CD14-positive monocyte (primary cell): ENCODE results near the gene EIF4E1B. TPM values are rescaled to one million over a fixed set of nuclear protein-coding genes. Genes with fewer than 3 reads are reported as not detected.

Experiments used
- DNase-seq, 3 donors: peaks; one replicate each; pipeline ENCODE4 v3.0.0-alpha.2; 2011 to 2022
- H2AFZ ChIP-seq: 2 replicates; pipeline ENCODE4 v1.6.0; 2012; ENCODE audit warnings: mild to moderate bottlenecking, low read depth, low read length, inconsistent platforms; ENCODE audit not compliant: insufficient read depth, poor library complexity, severe bottlenecking
- H3K27ac ChIP-seq, 2 donors: 1 replicate in 1 of 2; 2 replicates in 1 of 2; pipeline ENCODE4 v1.5.1; 2012 to 2013; ENCODE audit warnings: low read length in 2 of 2, control low read depth in 1 of 2, inconsistent platforms in 1 of 2, low read depth in 1 of 2, mild to moderate bottlenecking in 1 of 2
- H3K27me3 ChIP-seq, 2 donors: one replicate each; pipeline versions ENCODE4 v1.6.0 to v1.6.1; 2011 to 2013; ENCODE audit warnings: low read length in 2 of 2; ENCODE audit not compliant: control insufficient read depth in 2 of 2, insufficient read depth in 2 of 2
- H3K36me3 ChIP-seq, 2 donors: replicated peaks in 1 of 2; 1 replicate in 1 of 2; 2 replicates in 1 of 2; pipeline versions ENCODE4 v1.5.1 to v1.6.1; 2012 to 2013; ENCODE audit warnings: low read length in 2 of 2, control low read depth in 1 of 2, inconsistent platforms in 1 of 2, mild to moderate bottlenecking in 1 of 2; ENCODE audit not compliant: insufficient read depth in 2 of 2, control insufficient read depth in 1 of 2
- H3K4me1 ChIP-seq, 2 donors: 1 replicate in 1 of 2; 2 replicates in 1 of 2; pipeline versions ENCODE4 v1.5.1 to v1.6.1; 2012 to 2013; ENCODE audit warnings: low read length in 2 of 2, control low read depth in 1 of 2, inconsistent platforms in 1 of 2, mild to moderate bottlenecking in 1 of 2, moderate library complexity in 1 of 2; ENCODE audit not compliant: insufficient read depth in 2 of 2, control insufficient read depth in 1 of 2
- H3K4me2 ChIP-seq: replicated peaks from 2 replicates; pipeline ENCODE3; 2012; ENCODE audit warnings: low read length, moderate library complexity, mild to moderate bottlenecking; ENCODE audit not compliant: poor library complexity, severe bottlenecking; ENCODE audit errors: extremely low read depth
- H3K4me3 ChIP-seq, 3 experiments: fragments of 200-600 bp in 1 of 3; sonication (generic) in 1 of 3; replicated peaks in 1 of 3; 1 replicate in 2 of 3; 2 replicates in 1 of 3; pipeline ENCODE4 v1.5.1; 2011 to 2013; ENCODE audit warnings: low read length in 3 of 3, mild to moderate bottlenecking in 3 of 3, control low read depth in 2 of 3, low read depth in 2 of 3, inconsistent platforms in 1 of 3, moderate library complexity in 1 of 3
- H3K79me2 ChIP-seq: 2 replicates; pipeline ENCODE4 v1.6.0; 2012; ENCODE audit warnings: mild to moderate bottlenecking, control low read depth, inconsistent platforms, low read length, moderate library complexity; ENCODE audit not compliant: insufficient read depth
- H3K9ac ChIP-seq: 2 replicates; pipeline ENCODE4 v1.6.0; 2017; ENCODE audit warnings: low read length, mild to moderate bottlenecking; ENCODE audit not compliant: insufficient read depth, poor library complexity, severe bottlenecking
- H3K9me3 ChIP-seq, 2 donors: replicated peaks in 1 of 2; 1 replicate in 1 of 2; 2 replicates in 1 of 2; pipeline versions ENCODE4 v1.5.1 to v1.6.1; 2012 to 2013; ENCODE audit warnings: low read length in 2 of 2, control low read depth in 1 of 2; ENCODE audit not compliant: control insufficient read depth in 1 of 2, insufficient read depth in 1 of 2
- H4K20me1 ChIP-seq: 2 replicates; pipeline ENCODE4 v1.6.0; 2012; ENCODE audit warnings: mild to moderate bottlenecking, low read length, control low read depth, moderate library complexity; ENCODE audit not compliant: insufficient read depth
- H3K27ac Mint-ChIP-seq, 7 donors: one replicate each; pipeline ENCODE4 v1.8.0; 2020; ENCODE audit warnings: mild to moderate bottlenecking in 7 of 7, mixed read lengths in 7 of 7, moderate library complexity in 6 of 7, inconsistent platforms in 2 of 7
- H3K27me3 Mint-ChIP-seq, 3 donors: one replicate each; pipeline ENCODE4 v1.8.0; 2021 to 2022; ENCODE audit warnings: low read depth in 3 of 3, mild to moderate bottlenecking in 3 of 3, mixed read lengths in 3 of 3, moderate library complexity in 3 of 3, inconsistent platforms in 1 of 3
- H3K36me3 Mint-ChIP-seq, 2 donors: one replicate each; pipeline ENCODE4 v1.8.0; 2020; ENCODE audit warnings: mixed read lengths in 2 of 2, inconsistent platforms in 1 of 2, mild to moderate bottlenecking in 1 of 2
- H3K4me1 Mint-ChIP-seq: one replicate; pipeline ENCODE4 v1.8.0; 2020; ENCODE audit warnings: mild to moderate bottlenecking, mixed read lengths
- H3K4me3 Mint-ChIP-seq, 2 donors: one replicate each; pipeline ENCODE4 v1.8.0; 2020; ENCODE audit warnings: mild to moderate bottlenecking in 2 of 2, mixed read lengths in 2 of 2, moderate library complexity in 1 of 2
- H3K9me3 Mint-ChIP-seq, 7 donors: one replicate each; pipeline ENCODE4 v1.8.0; 2020 to 2022; ENCODE audit warnings: mixed read lengths in 7 of 7, mild to moderate bottlenecking in 6 of 7, moderate library complexity in 6 of 7, inconsistent platforms in 2 of 7
- CTCF ChIP-seq: fragments of 200-600 bp; IDR thresholded peaks from one replicate; pipeline ENCODE4 v1.8.0; 2022; ENCODE audit warnings: antibody characterized with exemption, mild to moderate bottlenecking
- WGBS: methylation state at CpG from one replicate; pipeline ENCODE4 v1.1.5; 2013; ENCODE audit warnings: missing lambda C conversion rate; ENCODE audit not compliant: insufficient coverage; 5-methylcytosine and 5-hydroxymethylcytosine counted together
- intact Hi-C, 2 donors: fragments of 100-400 bp; cut with micrococcal nuclease; formaldehyde crosslinking; loops; one replicate each; pipeline versions ENCODE4 v1.15.0 to v1.15.1; 2023
- polyA plus RNA-seq, 3 donors: library from polyadenylated mRNA; depleted of rRNA in 1 of 3; unstranded in 2 of 3; stranded (reverse) in 1 of 3; fragments of 300-500 nt in 2 of 3; fragments of >200 nt in 1 of 3; fragmentation: Illumina TruSeq in 2 of 3; gene quantifications; 1 replicate in 2 of 3; 2 replicates in 1 of 3; pipeline ENCODE4 v1.2.3, GENCODE V29; 2012 to 2021

EIF4E1B gene
- polyA plus RNA-seq, 3 donors = not detected

GRCh38 chr5:176662371-176663333 lies 32.2 kb downstream of the EIF4E1B start:
- no peak overlapping the region for H3K27ac ChIP-seq
- H4K20me1 ChIP-seq = peaks cover 4% of the 10 kb centered on the region
- Mint-ChIP-seq H3K27ac (no peak overlapping the region), H3K9me3 (peaks cover 0 to 8% (median 0%) of the 10 kb centered on the region in 7 donors), H3K36me3 (peaks cover 0 to 4% of the 10 kb centered on the region in 2 donors), H3K27me3 (peaks cover 10 to 40% (median 25%) of the 10 kb centered on the region in 3 donors), H3K4me1 (peaks cover 23% of the 10 kb centered on the region), H3K4me3 (no peak overlapping the region)
- H3K4me2 ChIP-seq = no peak overlapping the region
- WGBS = 94% methylated on average over 16 of the region's 21 CpGs
- no peaks in the 10 kb centered on the region for H3K27me3 ChIP-seq
- no peak overlapping the region for H3K9ac ChIP-seq
- H3K79me2 ChIP-seq = no peaks in the 10 kb centered on the region
- H3K36me3 ChIP-seq = no peaks in the 10 kb centered on the region
- H3K9me3 ChIP-seq = no peaks in the 10 kb centered on the region
- H3K4me1 ChIP-seq = peaks cover 18 to 19% of the 10 kb centered on the region in 2 donors
- H2AFZ ChIP-seq = no peak overlapping the region
- intact Hi-C loops = no loop called here
- DNase-seq = no peak
- no peak overlapping the region for H3K4me3 ChIP-seq
- TF ChIP-seq CTCF = no peak

GRCh38 chr5:176663566-176663965 lies 33.1 kb downstream of the EIF4E1B start:
- Mint-ChIP-seq H3K4me3 (no peak overlapping the region), H3K9me3 (peaks cover 0 to 9% (median 0%) of the 10 kb centered on the region in 7 donors), H3K27ac (no peak overlapping the region), H3K27me3 (peaks cover 16 to 48% (median 25%) of the 10 kb centered on the region in 3 donors), H3K4me1 (peaks cover 14% of the 10 kb centered on the region), H3K36me3 (no peaks in the 10 kb centered on the region)
- no peak overlapping the region for H2AFZ ChIP-seq
- H3K27ac ChIP-seq = no peak overlapping the region
- H3K36me3 ChIP-seq = no peaks in the 10 kb centered on the region
- peaks cover 12 to 13% of the 10 kb centered on the region in 2 donors for H3K4me1 ChIP-seq
- 96% methylated on average over 4 of the region's 10 CpGs for WGBS
- no peak overlapping the region for H3K4me2 ChIP-seq
- H3K27me3 ChIP-seq = no peaks in the 10 kb centered on the region
- intact Hi-C loops = no loop called here
- TF ChIP-seq CTCF = no peak
- no peak overlapping the region for H3K4me3 ChIP-seq
- H3K79me2 ChIP-seq = no peaks in the 10 kb centered on the region
- peaks cover 1% of the 10 kb centered on the region for H4K20me1 ChIP-seq
- H3K9me3 ChIP-seq = no peaks in the 10 kb centered on the region
- DNase-seq = no peak
- no peak overlapping the region for H3K9ac ChIP-seq
